Heart left ventricle (tissue), 16 donors: Measurements from ENCODE around the gene CCDC201. TPM values are rescaled to one million over a fixed set of nuclear protein-coding genes. Genes with fewer than 3 reads are reported as not detected.
"Not testable (repeated sequence)": the region's sequence is repeated elsewhere in the genome, so short reads cannot be mapped to it uniquely, and the experiment has no call there.

Experiments used
- ATAC-seq, 4 donors: fragments of 200-7000 bp; cut with Tn5 transposase; one replicate each; pipeline ENCODE4 v1.9.1; 2020 to 2022; ENCODE audit warnings: moderate library complexity in 4 of 4, mild to moderate bottlenecking in 3 of 4, moderate number of reproducible peaks in 1 of 4
- DNase-seq, 5 donors: peaks; one replicate each; pipeline ENCODE4 v3.0.0-alpha.2; 2020
- H3K27ac ChIP-seq, 12 donors: fragments of 200-600 bp; sonication (generic) in 4 of 12; one replicate each; pipeline versions ENCODE4 v1.5.0 to v1.8.0; 2016 to 2022; ENCODE audit warnings: mild to moderate bottlenecking in 2 of 12
- H3K27me3 ChIP-seq, 9 donors: fragments of 200-600 bp; sonication (generic) in 2 of 9; one replicate each; pipeline versions ENCODE4 v1.5.1 to v1.8.0; 2016 to 2022; ENCODE audit warnings: mild to moderate bottlenecking in 3 of 9
- H3K36me3 ChIP-seq, 9 donors: fragments of 200-600 bp; sonication (generic) in 2 of 9; one replicate each; pipeline versions ENCODE4 v1.5.0 to v1.8.0; 2018 to 2022; ENCODE audit warnings: mild to moderate bottlenecking in 2 of 9
- H3K4me1 ChIP-seq, 12 donors: fragments of 200-600 bp; sonication (generic) in 4 of 12; one replicate each; pipeline versions ENCODE4 v1.5.0 to v1.8.0; 2016 to 2022; ENCODE audit warnings: mild to moderate bottlenecking in 3 of 12
- H3K4me3 ChIP-seq, 12 donors: fragments of 200-600 bp; sonication (generic) in 4 of 12; one replicate each; pipeline versions ENCODE4 v1.5.0 to v1.8.0; 2017 to 2022; ENCODE audit warnings: mild to moderate bottlenecking in 9 of 12, moderate library complexity in 4 of 12
- H3K9me3 ChIP-seq, 12 donors: fragments of 200-600 bp; sonication (generic) in 4 of 12; one replicate each; pipeline versions ENCODE4 v1.5.0 to v1.8.0; 2016 to 2022; ENCODE audit warnings: mild to moderate bottlenecking in 1 of 12
- CTCF ChIP-seq, 12 donors: fragments of 200-600 bp; sonication (generic) in 4 of 12; IDR thresholded peaks; one replicate each; pipeline versions ENCODE4 v1.5.0 to v1.8.0; 2018 to 2022; ENCODE audit warnings: antibody characterized with exemption in 12 of 12, mild to moderate bottlenecking in 5 of 12
- POLR2A ChIP-seq, 2 donors: fragments of 450-650 bp; IDR thresholded peaks; one replicate each; pipeline ENCODE4 v1.6.1; 2017; ENCODE audit warnings: antibody characterized with exemption in 2 of 2, mild to moderate bottlenecking in 2 of 2, moderate library complexity in 2 of 2
- WGBS, 4 donors: extraction: QIAGEN DNeasy Blood & Tissue Kit in 2 of 4; methylation state at CpG; one replicate each; pipeline versions ENCODE4 v1.1.5 to v1.1.7; 2013 to 2018; 5-methylcytosine and 5-hydroxymethylcytosine counted together
- intact Hi-C, 10 donors: fragments of 100-400 bp; cut with DNase I; formaldehyde crosslinking; loops; one replicate each; pipeline versions ENCODE4 v1.11.1 to v1.14.2; 2022
- polyA plus RNA-seq, 2 donors: library from polyadenylated mRNA; stranded (reverse); fragments of 200-250 nt; gene quantifications; one replicate each; pipeline ENCODE4 v1.2.3, GENCODE V29; 2013
- total RNA-seq, 9 donors: library from RNA; depleted of rRNA in 2 of 9; stranded (reverse); fragments of >200 nt in 2 of 9; fragmentation: NEBNext Ultra II Directional in 3 of 9; extraction: Animal tissue kit (Norgen Biotek cat#: 25700) in 3 of 9; gene quantifications; one replicate each; pipeline versions ENCODE4 v1.1.0 to v1.2.4, GENCODE V29; 2016 to 2023
- donor health status: ischemic (EF 13 %, LVEDD 7.1; RV severe dilation, severe dysfunction).
- donor health status: healthy with polysubstance abuse.
- donor health status: DM: no; HTN: yes; CAD: no.
- donor health status: DM: no; HTN: no; CAD: no.
- donor health status: ischemic (EF 25% LVEDD 6.9; RV normal size, moderate dysfunction).
- donor health status: ischemic (EF 25% LVEDD 5.7; RV mildly dilated, moderate dysfunction).
- donor health status: healthy.
- donor health status: DM: yes; HTN: yes; CAD: no.
- donor health status: ischemic (EF 35%, LVEDD 5.7; RV mildly dilated, moderate dysfunction).
- donor health status: nonischemic (EF 11% LVEDD 7.7; RV severe dilation, severe dysfunction).
- donor health status: DM: yes; HTN: yes; CAD: no.
- donor health status: PGD.
- donor health status: ischemic (EF 29% LVEDD 5.4; RV normal size, mild dysfunction).
- donor health status: nonischemic (EF 23%, LVEDD 6.1; RV moderate dilation, normal function).

The CCDC201 gene
- total and polyA plus RNA-seq, 11 donors = not detected

GRCh38 chr7:45813771-45814170, 59.1 kb downstream of the CCDC201 start:
- H3K27me3 ChIP-seq, ATAC-seq, intact Hi-C loops, H3K4me3 ChIP-seq, H3K9me3 ChIP-seq, DNase-seq, H3K36me3 ChIP-seq, H3K4me1 ChIP-seq: not testable (repeated sequence)
- H3K27ac ChIP-seq = peak overlapping the region in 1 of 12 donors; percentile 18
- WGBS, 4 donors = 82 to 95% (median 92%) methylated on average over 18 of the region's 18 CpGs; no CpG with 5 or more reads in 1 of the 4 donors

GRCh38 chr7:45812946-45813345, 59.9 kb downstream of the CCDC201 start:
- Histone ChIP-seq H3K4me3 (no peak overlapping the region), H3K27me3 (no peaks in the 10 kb centered on the region), H3K9me3 (no peaks in the 10 kb centered on the region), H3K36me3 (no peaks in the 10 kb centered on the region), H3K4me1 (no peaks in the 10 kb centered on the region), H3K27ac (no peak overlapping the region)
- WGBS, 4 donors = 90 to 97% (median 93%) methylated on average over 22 to 24 of the region's 24 CpGs
- DNase-seq (no peak), ATAC-seq (no peak)
- intact Hi-C loops = no loop called here
- TF ChIP-seq POLR2A (IDR thresholded peaks at IDR 0.05) (no peak), CTCF (IDR thresholded peaks at IDR 0.05) (no peak)

- H3K27ac ChIP-seq, ATAC-seq, H3K36me3 ChIP-seq, H3K4me3 ChIP-seq, DNase-seq, intact Hi-C loops, H3K27me3 ChIP-seq, H3K4me1 ChIP-seq, H3K9me3 ChIP-seq: not testable (repeated sequence)
- 89 to 91% (median 91%) methylated on average over 22 to 26 of the region's 26 CpGs for WGBS, 4 donors
Observed at GRCh38 chr7:45811652-45812234, 61.1 kb downstream of the CCDC201 start.

- WGBS, 4 donors = 93 to 96% (median 94%) methylated on average over 24 to 27 of the region's 28 CpGs
- H3K27me3 ChIP-seq, DNase-seq, H3K4me1 ChIP-seq, H3K4me3 ChIP-seq, intact Hi-C loops, H3K9me3 ChIP-seq, ATAC-seq, H3K27ac ChIP-seq, H3K36me3 ChIP-seq: not testable (repeated sequence)
Observed at GRCh38 chr7:45810451-45811005, 62.4 kb downstream of the CCDC201 start.

Other genes starting within 250 kb of the CCDC201 start
- gene IGFBP1, start 15.4 kb upstream of the CCDC201 start, total RNA-seq = 1 to 10 TPM in 1 of 9 donors, not detected in 8; 1.8 TPM
- gene IGFBP1, start 15.4 kb upstream of the CCDC201 start, polyA plus RNA-seq = not detected
- gene IGFBP3, start 48.2 kb upstream of the CCDC201 start, total RNA-seq = 100 to 1,000 TPM in 2 of 9 donors, 10 to 100 TPM in 7; 18.1 to 141 (median 66.3) TPM
- gene IGFBP3, start 48.2 kb upstream of the CCDC201 start, polyA plus RNA-seq = 100 to 1,000 TPM in 1 of 2 donors, 10 to 100 TPM in 1; 54.4 to 165 TPM